Ovary (tissue), 9 donors: Measurements from ENCODE around the gene BAIAP2L2. TPM values are rescaled to one million over a fixed set of nuclear protein-coding genes. Genes with fewer than 3 reads are reported as not detected.

ENCODE experiments used
- DNase-seq, 5 donors: peaks; one replicate each; pipeline ENCODE4 v3.0.0-alpha.2; 2019 to 2020
- H3K27ac ChIP-seq, 2 donors: fragments of 200-600 bp; one replicate each; pipeline versions ENCODE4 v1.5.1 to v1.8.0; 2019 to 2022
- H3K27me3 ChIP-seq: fragments of 200-600 bp; one replicate; pipeline ENCODE4 v1.8.0; 2022
- H3K36me3 ChIP-seq: fragments of 200-600 bp; sonication (generic); one replicate; pipeline ENCODE4 v1.5.1; 2019
- H3K4me1 ChIP-seq: one replicate; pipeline ENCODE4 v1.8.1; 2013; ENCODE audit warnings: mild to moderate bottlenecking, moderate library complexity; ENCODE audit not compliant: insufficient read depth
- H3K4me3 ChIP-seq: fragments of 200-600 bp; sonication (generic); one replicate; pipeline ENCODE4 v1.5.1; 2017
- H3K9me3 ChIP-seq, 2 donors: fragments of 200-600 bp in 1 of 2; sonication (generic) in 1 of 2; one replicate each; pipeline versions ENCODE4 v1.5.1 to v1.8.1; 2013 to 2019; ENCODE audit warnings: mild to moderate bottlenecking in 1 of 2, moderate library complexity in 1 of 2
- EP300 ChIP-seq: sonication (generic); formaldehyde crosslinking; IDR thresholded peaks from one replicate; pipeline ENCODE4 v1.6.1; 2017; ENCODE audit warnings: antibody characterized with exemption
- POLR2A ChIP-seq: fragments of 450-650 bp; IDR thresholded peaks from one replicate; pipeline ENCODE4 v1.6.1; 2017; ENCODE audit warnings: antibody characterized with exemption, mild to moderate bottlenecking, moderate library complexity
- WGBS, 3 donors: extraction: QIAGEN DNeasy Blood & Tissue Kit in 1 of 3; methylation state at CpG; one replicate each; pipeline versions ENCODE4 v1.1.5 to v1.1.7; 2013 to 2017; 5-methylcytosine and 5-hydroxymethylcytosine counted together
- intact Hi-C, 4 donors: fragments of 100-400 bp; cut with DNase I; formaldehyde crosslinking; loops; one replicate each; pipeline versions ENCODE4 v1.11.0 to v1.15.1; 2022 to 2023
- polyA plus RNA-seq, 2 donors: library from polyadenylated mRNA; stranded (reverse); fragments of 200-250 nt in 1 of 2; fragments of 350-450 nt in 1 of 2; fragmentation: Illumina TruSeq in 1 of 2; extraction: RNeasy Lipid Tissue Mini Kit (QIAGEN cat#74804) in 1 of 2; gene quantifications; one replicate each; pipeline ENCODE4 v1.2.3, GENCODE V29; 2013 to 2014
- total RNA-seq, 7 donors: library from RNA; depleted of rRNA in 2 of 7; stranded (reverse); fragments of >200 nt in 2 of 7; fragmentation: NEBNext Ultra II Directional in 3 of 7; extraction: Animal tissue kit (Norgen Biotek cat#: 25700) in 3 of 7; gene quantifications; one replicate each; pipeline versions ENCODE4 v1.1.0 to v1.2.4, GENCODE V29; 2016 to 2023
- TF ChIP-seq, protein P1 (sequence below), 3 donors: fragments of 450-650 bp in 2 of 3; fragments of 200-600 bp in 1 of 3; IDR thresholded peaks; one replicate each; pipeline versions ENCODE4 v1.5.1 to v1.8.0; 2016 to 2022; ENCODE audit warnings: antibody characterized with exemption in 3 of 3, mild to moderate bottlenecking in 1 of 3
- donor health status: DM: no; HTN: no; CAD: no; lungs with moderate emphysema.
- donor health status: DM: no; HTN: no; CAD: no.
- donor health status: Bipolar disorder and iron deficiency.
- donor health status: DM: yes; HTN: yes; CAD: no.
- donor health status: DM: no; HTN: no; CAD: no.
- donor health status: DM: yes; HTN: yes; CAD: no.

BAIAP2L2 gene
- total and polyA plus RNA-seq, 9 donors, result 0.40 to 3.1 (median 1.2) TPM; not detected in 1

DNA sequence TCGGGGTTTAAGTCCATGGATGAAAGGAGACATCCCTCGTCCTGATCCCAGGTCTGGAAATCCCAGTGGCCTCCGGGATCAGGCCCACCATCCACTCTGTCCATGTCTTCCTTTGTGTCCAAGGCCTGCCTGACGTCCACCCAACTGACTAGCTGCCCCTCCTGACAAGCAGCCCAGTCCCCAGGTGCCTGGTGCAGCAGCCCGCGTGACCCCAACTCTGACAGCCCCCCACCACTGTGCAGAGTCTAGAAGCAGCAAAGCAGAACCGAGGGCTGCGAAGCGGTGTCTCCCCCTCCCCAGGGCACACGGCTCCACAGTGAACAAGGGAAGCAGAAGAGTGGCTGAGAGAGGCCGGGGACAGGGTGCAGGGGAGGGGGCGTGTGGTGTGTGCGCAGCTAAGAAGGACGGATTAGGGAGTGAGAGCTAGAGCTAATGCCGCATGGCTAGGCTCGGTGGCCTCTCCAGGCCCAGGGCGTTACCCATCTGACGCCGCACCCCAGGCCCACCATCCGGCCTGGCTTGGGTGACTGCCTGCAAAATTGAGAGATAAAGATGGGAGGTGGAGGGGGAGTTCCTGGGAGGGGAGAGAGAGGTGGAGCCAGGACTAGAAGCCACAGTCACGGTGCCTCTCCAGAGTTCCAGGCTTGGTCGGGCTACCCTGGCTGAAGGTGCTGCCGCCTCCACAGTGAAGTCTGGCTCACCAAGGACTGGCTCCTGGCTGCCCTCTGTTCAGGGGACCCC lies 16.6 kb upstream of the BAIAP2L2 start:
- H3K9me3 ChIP-seq, result no peaks in the 10 kb centered on the region
- TF ChIP-seq EP300 (no peak), POLR2A (no peak)
- TF ChIP-seq, protein P1, sequence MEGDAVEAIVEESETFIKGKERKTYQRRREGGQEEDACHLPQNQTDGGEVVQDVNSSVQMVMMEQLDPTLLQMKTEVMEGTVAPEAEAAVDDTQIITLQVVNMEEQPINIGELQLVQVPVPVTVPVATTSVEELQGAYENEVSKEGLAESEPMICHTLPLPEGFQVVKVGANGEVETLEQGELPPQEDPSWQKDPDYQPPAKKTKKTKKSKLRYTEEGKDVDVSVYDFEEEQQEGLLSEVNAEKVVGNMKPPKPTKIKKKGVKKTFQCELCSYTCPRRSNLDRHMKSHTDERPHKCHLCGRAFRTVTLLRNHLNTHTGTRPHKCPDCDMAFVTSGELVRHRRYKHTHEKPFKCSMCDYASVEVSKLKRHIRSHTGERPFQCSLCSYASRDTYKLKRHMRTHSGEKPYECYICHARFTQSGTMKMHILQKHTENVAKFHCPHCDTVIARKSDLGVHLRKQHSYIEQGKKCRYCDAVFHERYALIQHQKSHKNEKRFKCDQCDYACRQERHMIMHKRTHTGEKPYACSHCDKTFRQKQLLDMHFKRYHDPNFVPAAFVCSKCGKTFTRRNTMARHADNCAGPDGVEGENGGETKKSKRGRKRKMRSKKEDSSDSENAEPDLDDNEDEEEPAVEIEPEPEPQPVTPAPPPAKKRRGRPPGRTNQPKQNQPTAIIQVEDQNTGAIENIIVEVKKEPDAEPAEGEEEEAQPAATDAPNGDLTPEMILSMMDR (IDR thresholded peaks at IDR 0.05), result no peak
- H3K36me3 ChIP-seq, result no peaks in the 10 kb centered on the region
- no peaks in the 10 kb centered on the region for H3K27me3 ChIP-seq
- 86 to 88% (median 88%) methylated on average over 23 of the region's 23 CpGs for WGBS, 3 donors
- peaks cover 2% of the 10 kb centered on the region for H3K4me1 ChIP-seq
- H3K4me3 ChIP-seq, result no peak overlapping the region
- no peak for DNase-seq
- H3K27ac ChIP-seq, result no peak overlapping the region
- intact Hi-C loops, result no loop called here

DNA sequence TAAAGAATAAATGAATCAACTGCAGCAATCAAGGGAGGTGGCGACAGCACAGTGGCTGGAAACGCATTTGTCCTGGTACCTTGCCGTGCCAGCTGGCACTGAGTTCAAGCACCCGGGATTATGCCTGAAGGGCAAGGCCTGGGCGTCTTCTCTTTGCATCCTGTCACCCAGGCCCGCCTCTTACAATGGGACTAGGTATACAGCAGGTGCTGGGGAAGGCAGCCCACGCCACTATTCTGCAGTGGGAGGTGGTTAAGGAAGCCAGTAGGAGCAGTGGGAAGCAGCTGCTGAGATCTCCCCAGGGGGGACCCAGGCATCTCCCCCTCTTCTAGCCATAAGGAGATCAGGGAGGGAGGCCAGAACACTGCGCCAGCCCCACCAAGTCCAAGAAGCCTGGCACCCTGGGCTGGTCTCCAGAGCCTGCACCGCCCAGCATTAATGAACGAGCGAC lies 15.3 kb upstream of the BAIAP2L2 start:
- no peak overlapping the region for H3K4me3 ChIP-seq
- H3K36me3 ChIP-seq, result no peaks in the 10 kb centered on the region
- 87 to 93% (median 87%) methylated on average over 11 of the region's 11 CpGs for WGBS, 3 donors
- intact Hi-C loops, result no loop called here
- H3K9me3 ChIP-seq, result no peaks in the 10 kb centered on the region
- H3K4me1 ChIP-seq, result no peaks in the 10 kb centered on the region
- TF ChIP-seq, protein P1 (IDR thresholded peaks at IDR 0.05), result no peak
- TF ChIP-seq EP300 (no peak), POLR2A (no peak)
- H3K27me3 ChIP-seq, result no peaks in the 10 kb centered on the region
- no peak overlapping the region for H3K27ac ChIP-seq
- no peak for DNase-seq

DNA sequence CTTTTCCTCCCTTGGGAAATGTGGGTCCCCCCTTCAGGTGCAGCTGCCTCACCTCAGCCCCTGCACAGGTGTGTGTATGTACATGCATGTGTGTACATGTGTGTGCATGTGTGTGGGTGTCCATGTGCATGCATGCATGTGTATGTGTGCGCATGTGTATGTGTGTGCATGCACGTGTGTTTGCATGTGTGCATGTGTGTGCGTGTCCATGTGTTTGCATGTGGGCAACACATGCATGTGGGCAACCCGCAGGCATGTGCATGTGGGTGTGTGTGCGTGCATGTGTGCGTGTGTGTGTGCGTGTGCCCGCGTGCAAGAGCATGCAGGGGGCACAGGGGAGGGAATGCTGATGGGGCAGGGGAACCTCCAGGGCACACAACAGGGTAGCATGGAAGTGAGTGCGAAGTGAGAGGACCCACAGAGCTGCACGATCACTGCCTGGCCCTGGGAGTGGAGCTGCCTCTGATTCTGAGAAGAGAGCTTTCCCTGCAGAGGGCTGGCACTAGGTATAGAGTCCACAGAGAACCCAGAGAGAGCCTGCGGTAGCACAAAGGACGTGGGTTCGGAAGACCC lies 14.6 kb upstream of the BAIAP2L2 start:
- H3K27me3 ChIP-seq, result no peaks in the 10 kb centered on the region
- TF ChIP-seq, protein P1 (IDR thresholded peaks at IDR 0.05), result no peak
- TF ChIP-seq POLR2A, result no peak
- TF ChIP-seq EP300, result no peak
- intact Hi-C loops, result no loop called here
- H3K36me3 ChIP-seq, result no peaks in the 10 kb centered on the region
- H3K9me3 ChIP-seq, result no peaks in the 10 kb centered on the region
- H3K4me1 ChIP-seq, result no peaks in the 10 kb centered on the region
- no peak overlapping the region for H3K4me3 ChIP-seq
- no peak for DNase-seq
- WGBS, 3 donors, result 92 to 95% (median 93%) methylated on average over 14 of the region's 14 CpGs
- H3K27ac ChIP-seq, result no peak overlapping the region

DNA sequence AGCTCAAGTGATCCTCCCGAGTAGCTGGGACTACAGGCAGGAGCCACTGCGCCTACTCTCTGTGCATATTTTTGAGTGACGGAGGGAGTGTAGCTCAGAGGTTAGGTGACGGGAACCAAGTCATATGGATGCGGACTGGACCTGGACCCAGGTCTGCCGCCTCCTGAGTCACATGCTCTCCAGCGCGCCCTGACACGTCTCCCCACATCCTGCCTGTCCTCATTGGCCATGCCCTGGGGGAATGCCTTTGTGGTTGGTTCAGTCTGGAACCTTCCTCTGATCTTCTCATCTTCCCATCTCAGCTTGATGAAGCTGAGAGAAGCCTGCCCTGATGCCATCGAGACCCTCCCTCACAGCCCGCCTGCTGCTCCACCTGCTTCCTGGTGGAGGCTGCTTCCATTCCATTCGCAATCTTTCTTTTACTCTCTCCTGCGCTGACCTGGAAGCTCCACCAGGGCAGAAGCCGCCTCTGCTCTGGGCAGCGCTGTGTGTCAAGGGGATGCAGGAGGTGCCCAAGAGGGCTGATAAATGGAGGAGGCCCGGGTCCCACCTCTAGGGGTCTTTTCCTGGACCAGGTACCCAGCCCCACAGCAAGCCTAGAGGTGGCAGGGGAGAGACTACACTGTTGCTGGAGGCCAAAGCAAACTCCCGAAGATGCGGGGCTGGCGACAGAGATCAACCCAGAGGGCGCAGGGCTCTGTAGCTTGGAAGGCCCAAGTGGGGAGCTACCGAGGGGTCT lies 13.9 kb upstream of the BAIAP2L2 start:
- H3K4me1 ChIP-seq, result no peaks in the 10 kb centered on the region
- H3K36me3 ChIP-seq, result no peaks in the 10 kb centered on the region
- H3K9me3 ChIP-seq, result no peaks in the 10 kb centered on the region
- intact Hi-C loops, result no loop called here
- no peak overlapping the region for H3K4me3 ChIP-seq
- no peak for DNase-seq
- TF ChIP-seq, protein P1 (IDR thresholded peaks at IDR 0.05), result no peak
- TF ChIP-seq POLR2A, result no peak
- no peak for TF ChIP-seq EP300
- 90 to 93% (median 92%) methylated on average over 21 of the region's 21 CpGs for WGBS, 3 donors
- no peak overlapping the region for H3K27ac ChIP-seq
- no peaks in the 10 kb centered on the region for H3K27me3 ChIP-seq
